GM12878 (cell line): ENCODE data around the gene NUDT3. TPM values are rescaled to one million over a fixed set of nuclear protein-coding genes. Genes with fewer than 3 reads are reported as not detected.
A peak's percentile ranks its signal among the peaks of the same experiment; 100 is the strongest.

Source experiments
- ATAC-seq: fragments of 200-7000 bp; cut with Tn5 transposase; 3 replicates; pipeline ENCODE4 v1.9.1; 2020; ENCODE audit warnings: mild to moderate bottlenecking, moderate library complexity
- BruUV-seq: library from RNA; stranded (reverse); fragments of 400-500 nt; replicated peaks from 2 replicates; lab custom pipeline; 2021; lab: Mats Ljungman, UMichigan
- CTCF ChIA-PET: fragments of 300-600 bp; sonication (Branson Sonifier 250); formaldehyde crosslinking; extraction: SDS; loops from one replicate; lab custom pipeline; 2021; ENCODE audit warnings: inconsistent platforms; lab: Yijun Ruan, JAX
- POLR2A ChIA-PET: fragments of 350-600 bp; formaldehyde crosslinking; extraction: SDS; loops from one replicate; lab custom pipeline; 2021; ENCODE audit warnings: inconsistent platforms; lab: Charles Lee
- RAD21 ChIA-PET: fragments of 300-600 bp; sonication (Branson Sonifier 250); formaldehyde crosslinking; loops from one replicate; lab custom pipeline; 2023; ENCODE audit warnings: antibody characterized with exemption; ENCODE audit not compliant: unreplicated experiment; lab: Charles Lee
- SMC1A ChIA-PET: fragments of 300-600 bp; sonication (Branson Sonifier 250); formaldehyde crosslinking; loops from one replicate; lab custom pipeline; 2023; ENCODE audit not compliant: unreplicated experiment, uncharacterized antibody; lab: Charles Lee
- DNase-seq: peaks from one replicate; pipeline ENCODE4 v3.0.0-alpha.2; 2011; ENCODE audit warnings: low read depth, low spot score
- FAIRE-seq: peaks from 3 replicates; lab custom pipeline; 2011; peaks lifted over from hg19 to GRCh38; lab: Jason Lieb, UNC
- H2AFZ ChIP-seq: 2 replicates; pipeline ENCODE4 v1.6.0; 2011; ENCODE audit warnings: low read depth, low read length, control low read depth; ENCODE audit not compliant: control insufficient read depth
- H3K27ac ChIP-seq: 2 replicates; pipeline ENCODE4 v1.5.1; 2011; ENCODE audit warnings: control low read depth; ENCODE audit not compliant: control insufficient read depth, insufficient read depth
- H3K27me3 ChIP-seq, 2 experiments: replicated peaks in 1 of 2; 2 replicates each; pipeline versions ENCODE4 v1.6.0 to v1.6.1; 2011; ENCODE audit warnings: low read length in 1 of 2; ENCODE audit not compliant: control insufficient read depth in 2 of 2, insufficient read depth in 2 of 2
- H3K36me3 ChIP-seq, 2 experiments: 2 replicates each; pipeline ENCODE4 v1.5.1; 2011; ENCODE audit warnings: low read length in 1 of 2; ENCODE audit not compliant: control insufficient read depth in 2 of 2, insufficient read depth in 2 of 2
- H3K4me1 ChIP-seq: 2 replicates; pipeline ENCODE4 v1.6.1; 2011; ENCODE audit warnings: mild to moderate bottlenecking, low read length, moderate library complexity, mixed read lengths; ENCODE audit not compliant: control insufficient read depth, insufficient read depth
- H3K4me2 ChIP-seq: 2 replicates; pipeline ENCODE4 v1.6.0; 2011; ENCODE audit warnings: control low read depth; ENCODE audit not compliant: control insufficient read depth, insufficient read depth
- H3K4me3 ChIP-seq: fragments of 200-600 bp; sonication (generic); 2 replicates; pipeline ENCODE4 v1.5.1; 2016
- H3K79me2 ChIP-seq: 2 replicates; pipeline ENCODE4 v1.6.0; 2011; ENCODE audit warnings: low read length; ENCODE audit not compliant: control insufficient read depth, insufficient read depth
- H3K9ac ChIP-seq: 2 replicates; pipeline ENCODE4 v1.8.0; 2011; ENCODE audit warnings: low read length, control low read depth, mixed read lengths; ENCODE audit not compliant: control insufficient read depth, insufficient read depth
- H3K9me3 ChIP-seq: replicated peaks from 3 replicates; pipeline ENCODE4 v1.5.1; 2011; ENCODE audit warnings: mild to moderate bottlenecking, low read length; ENCODE audit not compliant: control insufficient read depth, insufficient read depth
- H4K20me1 ChIP-seq: 2 replicates; pipeline ENCODE4 v1.6.0; 2011; ENCODE audit not compliant: control insufficient read depth, insufficient read depth
- BCL3 ChIP-seq: IDR thresholded peaks from 2 replicates; pipeline ENCODE4 v1.6.1; 2011; ENCODE audit warnings: borderline replicate concordance, low read depth, mild to moderate bottlenecking, moderate library complexity, low read length; ENCODE audit not compliant: insufficient read depth, poor library complexity, severe bottlenecking
- ETV6 ChIP-seq, 2 experiments: fragments of 450-650 bp in 1 of 2; IDR thresholded peaks in 1 of 2; conservative IDR thresholded peaks in 1 of 2; 2 replicates each; pipeline ENCODE4 v1.6.1; 2014; ENCODE audit warnings: antibody characterized with exemption in 1 of 2, borderline replicate concordance in 1 of 2, low read depth in 1 of 2, mild to moderate bottlenecking in 1 of 2, moderate library complexity in 1 of 2
- IKZF1 ChIP-seq: fragments of 450-650 bp; conservative IDR thresholded peaks from 2 replicates; pipeline ENCODE4 v1.6.1; 2017; ENCODE audit warnings: antibody characterized with exemption, mild to moderate bottlenecking
- IKZF2 ChIP-seq, 2 experiments: fragments of 450-650 bp; IDR thresholded peaks; 2 replicates each; pipeline ENCODE4 v1.6.1; 2017; ENCODE audit warnings: mild to moderate bottlenecking in 2 of 2, moderate library complexity in 2 of 2
- LARP7 ChIP-seq: fragments of 450-650 bp; IDR thresholded peaks from 2 replicates; pipeline ENCODE4 v1.6.1; 2017; ENCODE audit warnings: mild to moderate bottlenecking
- PBX3 ChIP-seq: IDR thresholded peaks from 2 replicates; pipeline ENCODE4 v1.6.1; 2011; ENCODE audit warnings: mild to moderate bottlenecking, low read depth, low read length, moderate library complexity; ENCODE audit not compliant: insufficient replicate concordance
- SUPT20H ChIP-seq: IDR thresholded peaks from 2 replicates; pipeline ENCODE4 v1.6.1; 2011; ENCODE audit warnings: low read depth, mild to moderate bottlenecking, low read length, moderate library complexity, borderline replicate concordance; ENCODE audit not compliant: control insufficient read depth
- WGBS: methylation state at CpG from one replicate; pipeline ENCODE4 v1.1.6; 2016; ENCODE audit warnings: low lambda C conversion rate; ENCODE audit not compliant: insufficient replicate concordance, insufficient coverage; ENCODE audit errors: missing lambda C conversion rate; 5-methylcytosine and 5-hydroxymethylcytosine counted together
- in situ Hi-C: fragments of 300-500 bp; cut with MboI; formaldehyde crosslinking; loops from 9 replicates; pipeline ENCODE4 v1.14.3; 2018; ENCODE audit warnings: mixed read lengths
- intact Hi-C: fragments of 100-400 bp; cut with micrococcal nuclease; formaldehyde crosslinking; loops from one replicate; pipeline ENCODE4 v1.14.2; 2022; ENCODE audit not compliant: unreplicated experiment
- polyA plus RNA-seq, 11 experiments: library from polyadenylated mRNA; depleted of rRNA in 4 of 11; unstranded in 6 of 11; stranded (reverse) in 5 of 11; fragments of >200 nt; fragmentation: Nextera tagmentation in 4 of 11; fragmentation: Illumina TruSeq in 1 of 11; extraction: Ambion mirVana in 4 of 11; extraction: Trizol in 1 of 11; gene quantifications; 1 replicate in 1 of 11; 2 replicates in 10 of 11; pipeline versions ENCODE4 v1.2.1 to v1.2.3, GENCODE V29; 2011 to 2016; ENCODE audit warnings: inconsistent platforms in 2 of 11, missing spikeins in 2 of 11, low read depth in 1 of 11
- total RNA-seq, 4 experiments: library from RNA; depleted of rRNA in 3 of 4; stranded (reverse); fragments of >200 nt in 3 of 4; fragmentation: Illumina TruSeq in 1 of 4; extraction: Trizol in 1 of 4; gene quantifications; 2 replicates each; pipeline versions ENCODE4 v1.2.1 to v1.2.3, GENCODE V29; 2013 to 2021

Gene NUDT3
- total and polyA plus RNA-seq, 10 of the 15 experiments (the other 5 are each of a cell fraction or from before 2014, with no cell fraction given) = 2.4 to 32.3 (median 25.5) TPM

- TF ChIP-seq PBX3 (no peak), LARP7 (no peak), BCL3 (no peak), ETV6 (conservative IDR thresholded peaks at IDR 0.05 in 1 of 2, IDR thresholded peaks at IDR 0.05 in 1 of 2; ENCODE audit: borderline replicate concordance in 1 of 2, low read depth in 1 of 2) (no peak)
Measured at GRCh38 chr6:34391473-34391785, 1.0 kb downstream of the NUDT3 start (continued).

- Histone ChIP-seq H2AFZ (peak overlapping the region; percentile 47), H4K20me1 (no peaks in the 10 kb centered on the region), H3K79me2 (peaks cover 72% of the 10 kb centered on the region), H3K4me2 (peak overlapping the region; percentile 95), H3K4me3 (peak overlapping the region; percentile 99), H3K36me3 (no peaks in the 10 kb centered on the region), H3K27me3 (no peaks in the 10 kb centered on the region), H3K9me3 (peaks cover 3% of the 10 kb centered on the region; the same call in 2 of the 3 replicates), H3K27ac (peak overlapping the region; percentile 75), H3K9ac (peak overlapping the region; percentile 83), H3K4me1 (peaks cover 3% of the 10 kb centered on the region)
- ATAC-seq = peak; percentile 8; the same call in 1 of the 3 replicates
- BruUV-seq = TSS peak; percentile 59
- POLR2A ChIA-PET = interaction anchor here (0.6 to 2.3 kb wide), 11 partner anchors 8 to 154 kb away, joined by 3 to 14 read pairs (median 4); partner anchors contain the start of gene HMGA1
- no peak for DNase-seq
- FAIRE-seq = no peak
- RAD21 ChIA-PET = interaction anchor here (0.6 to 7.2 kb wide), 13 partner anchors 10 to 154 kb away, joined by 3 to 46 read pairs (median 5); partner anchors contain the start of genes HMGA1, RPS10 and SMIM29
- intact Hi-C loops = loop anchor here (5.0 kb wide), 2 partner anchors 44 to 94 kb away; no protein-coding TSS in a partner anchor
- CTCF ChIA-PET = interaction anchor here (0.6 to 4.5 kb wide), 14 partner anchors 10 to 655 kb away, joined by 3 to 54 read pairs (median 4); partner anchors contain the start of gene SMIM29
- WGBS = 28% methylated on average over 14 of the region's 14 CpGs
- TF ChIP-seq IKZF1 (peak; percentile 27; the same call in 1 of the 2 replicates), IKZF2 (IDR thresholded peaks at IDR 0.05) (peak in 1 of 2 experiments; percentile 28; a peak in 1 of 4 replicates), SUPT20H (no peak)
- SMC1A ChIA-PET = interaction anchor here (0.8 to 4.4 kb wide), 17 partner anchors 20 to 141 kb away, joined by 3 to 44 read pairs (median 3); partner anchors contain the start of genes RPS10 and SMIM29
- in situ Hi-C loops = no loop called here
Measured at GRCh38 chr6:34390531-34391472, 1.7 kb downstream of the NUDT3 start.
